IPS-20b (cell line): ENCODE results near the gene PRELID1.

Experiments used
- H3K27ac ChIP-seq: one replicate; pipeline ENCODE4 v1.5.1; 2013; ENCODE audit warnings: low read length
- H3K27me3 ChIP-seq: 2 replicates; pipeline ENCODE4 v1.6.1; 2013; ENCODE audit warnings: mild to moderate bottlenecking, low read length, inconsistent platforms; ENCODE audit not compliant: insufficient read depth
- H3K36me3 ChIP-seq: 2 replicates; pipeline ENCODE4 v1.6.1; 2013; ENCODE audit warnings: low read depth, mild to moderate bottlenecking, inconsistent platforms, low read length, moderate library complexity; ENCODE audit not compliant: insufficient read depth
- H3K4me1 ChIP-seq: 2 replicates; pipeline ENCODE4 v1.6.1; 2013; ENCODE audit warnings: mild to moderate bottlenecking, control low read depth, inconsistent platforms, low read length, moderate library complexity; ENCODE audit not compliant: insufficient read depth
- H3K4me3 ChIP-seq: 2 replicates; pipeline ENCODE4 v1.5.1; 2013; ENCODE audit warnings: mild to moderate bottlenecking, low read length, inconsistent platforms
- H3K9ac ChIP-seq: 2 replicates; pipeline ENCODE4 v1.6.1; 2013; ENCODE audit warnings: low read depth, mild to moderate bottlenecking, inconsistent platforms, low read length, moderate library complexity
- H3K9me3 ChIP-seq: 2 replicates; pipeline ENCODE4 v1.6.1; 2013; ENCODE audit warnings: mild to moderate bottlenecking, low read depth, low read length, inconsistent platforms; ENCODE audit not compliant: insufficient read depth

The PRELID1 gene

DNA sequence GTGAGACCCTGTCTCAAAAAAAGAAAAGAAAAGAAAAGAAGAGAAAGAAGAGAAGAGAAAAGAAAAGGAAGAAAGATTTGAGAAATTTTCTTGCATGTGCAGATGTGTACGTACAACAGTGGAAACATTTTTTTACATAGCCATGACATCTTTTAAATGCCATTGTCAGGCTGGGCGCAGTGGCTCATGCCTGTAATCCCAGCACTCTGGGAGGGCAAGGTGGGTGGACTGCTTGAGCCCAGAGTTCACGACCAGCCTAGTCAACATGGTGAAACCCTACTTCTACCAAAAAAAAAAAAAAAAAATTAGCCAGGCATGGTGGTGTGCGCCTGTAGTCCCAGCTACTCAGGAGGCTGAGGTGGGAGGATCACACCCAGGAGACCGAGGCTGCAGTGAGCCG is 41.3 kb downstream of the PRELID1 start:
- H3K36me3 ChIP-seq: peaks cover 35% of the 10 kb centered on the region
- no peaks in the 10 kb centered on the region; the same call in 1 of the 2 replicates for H3K4me1 ChIP-seq
- no peaks in the 10 kb centered on the region for H3K27me3 ChIP-seq
- H3K9ac ChIP-seq: no peak overlapping the region
- no peaks in the 10 kb centered on the region for H3K9me3 ChIP-seq
- no peak overlapping the region for H3K4me3 ChIP-seq
- no peak overlapping the region for H3K27ac ChIP-seq

DNA sequence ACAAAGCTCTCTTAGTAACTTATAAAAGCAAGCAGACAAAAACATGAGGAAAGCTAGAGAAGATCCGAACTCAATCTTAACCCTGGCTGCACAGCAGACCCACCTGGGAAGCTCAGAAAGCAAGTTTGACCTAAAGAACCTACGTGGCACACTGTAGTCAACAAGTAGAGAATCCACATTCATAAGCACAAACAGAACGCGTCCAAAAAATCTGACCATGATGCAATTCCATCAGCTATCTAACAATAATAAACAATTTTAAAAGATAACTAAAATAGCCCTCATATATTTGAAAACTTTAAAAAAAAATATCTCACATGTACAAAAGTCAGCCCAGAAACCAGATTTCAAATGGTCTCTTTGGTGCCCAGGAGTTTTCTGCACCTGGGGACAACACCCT is 43.2 kb downstream of the PRELID1 start:
- H3K9ac ChIP-seq: no peak overlapping the region
- no peaks in the 10 kb centered on the region for H3K9me3 ChIP-seq
- H3K4me1 ChIP-seq: peaks cover 7% of the 10 kb centered on the region
- H3K27me3 ChIP-seq: no peaks in the 10 kb centered on the region
- no peak overlapping the region for H3K27ac ChIP-seq
- H3K4me3 ChIP-seq: no peak overlapping the region
- H3K36me3 ChIP-seq: peaks cover 28% of the 10 kb centered on the region; the same call in 1 of the 2 replicates

DNA sequence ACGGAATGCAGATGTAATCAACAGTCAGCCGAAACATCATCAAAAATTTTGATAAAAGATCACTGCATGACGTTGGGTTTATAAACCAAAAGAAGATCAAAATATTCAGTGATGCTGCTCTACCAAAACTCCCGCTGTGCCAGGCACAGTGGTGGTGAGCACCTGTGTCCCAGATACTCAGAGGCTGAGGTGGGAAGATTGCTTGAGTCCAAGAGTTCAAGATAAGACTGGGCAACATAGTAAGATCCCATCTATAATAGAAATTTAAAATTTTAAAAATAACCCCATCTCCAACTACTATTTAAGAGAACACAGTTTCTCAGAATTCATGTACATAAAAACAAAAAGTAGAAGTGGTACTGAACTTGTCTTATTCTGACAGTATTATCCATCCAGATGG is 44.1 kb downstream of the PRELID1 start:
- no peak overlapping the region for H3K4me3 ChIP-seq
- H3K4me1 ChIP-seq: peaks cover 7% of the 10 kb centered on the region
- H3K36me3 ChIP-seq: peaks cover 25% of the 10 kb centered on the region; the same call in 1 of the 2 replicates
- no peaks in the 10 kb centered on the region for H3K27me3 ChIP-seq
- H3K27ac ChIP-seq: no peak overlapping the region
- no peaks in the 10 kb centered on the region for H3K9me3 ChIP-seq
- H3K9ac ChIP-seq: no peak overlapping the region

DNA sequence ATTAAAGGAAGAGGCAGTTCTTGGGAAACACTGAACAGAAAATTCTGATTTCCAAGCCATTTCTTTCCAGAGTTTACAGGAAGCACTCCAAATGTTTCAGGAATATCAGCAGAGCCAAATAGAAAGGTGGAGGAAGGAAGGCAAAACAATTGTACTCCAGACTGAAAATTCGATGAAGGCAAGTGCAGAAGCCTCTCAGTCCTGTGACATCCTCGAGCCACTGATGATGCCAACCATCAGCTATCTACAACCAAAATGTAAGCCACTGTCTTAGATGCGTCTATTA is 45.7 kb downstream of the PRELID1 start:
- Histone ChIP-seq H3K27me3 (peaks cover 2% of the 10 kb centered on the region; the same call in 1 of the 2 replicates), H3K27ac (no peak overlapping the region), H3K4me3 (no peak overlapping the region), H3K9ac (no peak overlapping the region), H3K36me3 (peaks cover 19% of the 10 kb centered on the region; the same call in 1 of the 2 replicates), H3K9me3 (no peaks in the 10 kb centered on the region), H3K4me1 (peaks cover 7% of the 10 kb centered on the region)

DNA sequence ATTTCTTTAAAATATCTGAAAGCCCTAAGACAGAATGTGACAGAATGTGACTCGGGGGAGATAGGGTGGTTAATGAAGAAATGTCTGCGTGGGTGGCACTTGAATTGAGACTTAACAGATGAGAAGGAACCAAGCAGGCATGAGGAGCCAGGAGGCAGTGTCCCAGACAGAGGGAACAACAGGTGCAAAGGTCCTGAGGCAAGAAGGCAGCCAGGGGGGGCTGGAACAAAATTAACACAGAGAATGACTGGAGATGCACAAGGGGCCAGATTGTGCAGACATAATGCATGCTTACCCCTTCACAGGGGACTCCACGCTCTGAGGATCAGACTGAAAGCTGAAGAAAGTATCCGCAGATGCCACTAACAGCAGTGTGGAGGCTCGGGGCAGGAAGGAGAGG is 46.2 kb downstream of the PRELID1 start:
- Histone ChIP-seq H3K9ac (no peak overlapping the region), H3K27ac (no peak overlapping the region), H3K36me3 (peaks cover 19% of the 10 kb centered on the region; the same call in 1 of the 2 replicates), H3K27me3 (peaks cover 2% of the 10 kb centered on the region), H3K4me3 (no peak overlapping the region; the same call in 1 of the 2 replicates), H3K9me3 (no peaks in the 10 kb centered on the region), H3K4me1 (peaks cover 7% of the 10 kb centered on the region)

DNA sequence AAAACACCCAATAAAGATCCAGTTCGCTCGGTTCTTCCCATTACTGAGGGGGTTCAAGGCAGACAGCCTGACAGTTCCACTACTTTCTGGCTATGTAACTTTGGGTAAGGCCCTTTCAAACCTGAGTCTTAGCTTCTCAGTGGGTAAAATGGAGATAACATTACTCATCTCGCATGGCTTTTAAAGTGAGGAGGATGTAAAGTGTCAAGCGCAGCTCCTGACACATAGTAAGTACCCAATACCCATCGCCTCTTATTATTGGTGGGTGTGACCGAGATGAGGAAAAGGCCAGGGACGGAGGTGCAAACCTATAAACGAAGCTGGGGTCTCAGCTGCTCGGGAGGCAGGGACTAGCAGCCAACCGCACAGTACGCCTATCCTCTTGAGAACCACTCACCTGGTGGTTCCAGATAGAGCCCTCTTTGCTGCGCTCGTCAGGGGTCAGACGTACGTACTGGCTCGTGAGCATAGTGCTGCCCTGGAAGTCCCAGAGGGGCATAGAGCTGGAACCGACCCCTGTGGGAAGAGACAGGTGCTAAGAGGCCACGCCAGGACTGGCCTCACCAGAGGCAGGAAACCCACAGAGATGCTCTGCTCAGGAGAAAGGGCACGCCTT is 47.3 kb downstream of the PRELID1 start:
- H3K27me3 ChIP-seq: peaks cover 6% of the 10 kb centered on the region
- H3K36me3 ChIP-seq: peaks cover 19% of the 10 kb centered on the region; the same call in 1 of the 2 replicates
- H3K4me1 ChIP-seq: peaks cover 7% of the 10 kb centered on the region
- peak overlapping the region; percentile 99 for H3K4me3 ChIP-seq
- H3K27ac ChIP-seq: peak overlapping the region; percentile 89
- H3K9ac ChIP-seq: peak overlapping the region; percentile 96
- H3K9me3 ChIP-seq: no peaks in the 10 kb centered on the region

DNA sequence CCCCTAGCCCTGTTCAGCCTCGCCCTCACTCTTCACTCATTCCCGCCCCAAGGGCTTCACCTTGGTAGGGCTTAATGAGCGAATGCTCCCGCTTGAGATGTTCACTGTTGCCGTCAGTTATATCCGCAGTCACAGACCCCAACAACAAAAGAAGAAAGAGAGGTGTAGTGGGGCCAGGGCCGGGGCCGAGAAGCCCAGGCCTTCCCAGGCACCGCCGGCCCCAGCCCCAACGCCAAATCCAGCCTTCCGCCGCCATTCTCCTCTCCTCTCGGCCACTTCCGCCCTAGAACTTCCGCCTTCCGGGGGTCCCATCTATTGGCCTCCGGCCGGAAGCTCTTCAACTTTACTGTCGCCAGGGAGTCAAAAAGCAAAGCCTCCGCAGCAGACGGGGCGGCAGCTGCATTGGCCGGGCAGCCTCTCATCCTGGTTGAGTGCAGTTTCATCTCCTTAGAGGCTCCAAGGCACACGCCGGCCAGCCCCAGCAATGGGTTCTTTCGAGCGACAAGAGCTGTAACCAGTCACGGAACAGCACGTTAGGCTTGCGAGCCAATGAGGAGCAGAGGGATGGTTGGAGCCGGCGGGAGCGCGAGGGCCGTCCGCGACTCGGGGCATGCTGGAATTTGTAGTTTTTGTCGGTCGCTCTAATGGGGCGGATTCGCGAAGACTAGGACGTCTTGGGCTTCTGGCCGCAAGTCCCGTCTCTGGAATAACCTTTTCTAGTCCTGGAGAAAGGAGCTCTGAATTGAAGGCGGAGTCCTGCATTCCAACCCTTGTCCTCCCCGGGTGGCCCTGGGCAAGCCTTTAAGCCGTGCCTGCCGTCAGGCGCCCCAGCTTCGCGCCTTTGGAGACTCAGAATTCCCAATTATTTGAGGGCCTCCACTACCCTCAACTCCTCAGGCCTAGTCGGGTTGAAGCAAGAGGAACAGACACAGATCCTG is 48.1 kb downstream of the PRELID1 start, which contains the start of gene LMAN2:
LMAN2 (minus strand) TSS at position 277 of the 938 bp plus-strand sequence; CDS start at position 256, 21 bp downstream.
- H3K27me3 ChIP-seq: peaks cover 11% of the 10 kb centered on the region
- peak within 1 kb of the TSS; percentile 89 for H3K27ac ChIP-seq
- peaks cover 7% of the 10 kb centered on the region for H3K4me1 ChIP-seq

DNA sequence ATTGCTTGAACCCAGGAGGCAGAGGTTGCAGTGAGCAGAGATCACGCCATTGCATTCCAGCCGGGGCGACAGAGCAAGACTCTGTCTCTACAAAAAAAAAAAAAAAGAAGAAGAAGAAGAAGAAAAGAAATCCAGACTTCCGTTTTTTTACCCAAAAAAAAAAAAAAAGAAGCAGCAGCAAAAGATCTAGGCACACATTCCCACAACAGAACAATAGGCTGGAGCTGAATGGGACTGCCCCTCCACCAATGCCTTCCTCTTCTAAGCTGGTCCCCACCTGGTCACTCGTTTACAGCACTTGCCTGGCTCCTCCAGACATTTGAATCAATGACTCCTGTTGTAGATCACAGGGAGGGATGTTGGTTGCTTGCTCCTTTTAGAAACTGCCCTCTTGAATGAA is 49.5 kb downstream of the PRELID1 start:
- H3K27ac ChIP-seq: no peak overlapping the region
- H3K9me3 ChIP-seq: no peaks in the 10 kb centered on the region
- peaks cover 7% of the 10 kb centered on the region for H3K4me1 ChIP-seq
- H3K4me3 ChIP-seq: no peak overlapping the region
- H3K36me3 ChIP-seq: 0 out of 2 replicates have a peak, but pooled peaks cover 4% of the 10 kb centered on the region
- H3K9ac ChIP-seq: no peak overlapping the region
- peaks cover 19% of the 10 kb centered on the region for H3K27me3 ChIP-seq

More for the DNA sequence above, 48.1 kb downstream of the PRELID1 start, which contains the start of gene LMAN2:
- peak within 1 kb of the TSS; percentile 99 for H3K4me3 ChIP-seq
- H3K9ac ChIP-seq: peak within 1 kb of the TSS; percentile 96
- no peaks in the 10 kb centered on the region for H3K9me3 ChIP-seq
- peaks cover 16% of the 10 kb centered on the region; the same call in 1 of the 2 replicates for H3K36me3 ChIP-seq

DNA sequence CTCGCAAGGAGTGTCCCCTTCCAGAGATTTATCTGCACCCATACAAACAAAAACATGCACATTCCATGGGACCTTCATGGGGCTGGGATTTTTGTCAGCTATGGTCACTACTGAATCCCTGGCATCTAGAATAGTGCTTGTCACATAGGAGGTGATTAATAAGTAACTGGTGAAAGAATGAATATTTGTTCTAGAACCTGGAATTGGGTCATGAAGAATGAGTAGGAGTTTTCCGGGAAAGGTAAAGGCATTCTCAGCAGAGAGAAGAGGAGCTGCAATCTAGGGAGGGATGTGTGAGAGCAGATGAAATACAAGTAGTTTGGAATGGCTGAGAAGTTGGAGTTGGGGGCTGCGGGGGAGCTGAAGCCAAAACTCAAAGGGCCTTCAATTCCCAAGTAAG is 50.7 kb downstream of the PRELID1 start:
- H3K27me3 ChIP-seq: peaks cover 19% of the 10 kb centered on the region
- no peaks in the 10 kb centered on the region for H3K9me3 ChIP-seq
- H3K27ac ChIP-seq: no peak overlapping the region
- H3K4me3 ChIP-seq: no peak overlapping the region
- no peak overlapping the region for H3K9ac ChIP-seq
- 0 out of 2 replicates have a peak, but pooled peaks cover 4% of the 10 kb centered on the region for H3K36me3 ChIP-seq
- peaks cover 7% of the 10 kb centered on the region for H3K4me1 ChIP-seq

DNA sequence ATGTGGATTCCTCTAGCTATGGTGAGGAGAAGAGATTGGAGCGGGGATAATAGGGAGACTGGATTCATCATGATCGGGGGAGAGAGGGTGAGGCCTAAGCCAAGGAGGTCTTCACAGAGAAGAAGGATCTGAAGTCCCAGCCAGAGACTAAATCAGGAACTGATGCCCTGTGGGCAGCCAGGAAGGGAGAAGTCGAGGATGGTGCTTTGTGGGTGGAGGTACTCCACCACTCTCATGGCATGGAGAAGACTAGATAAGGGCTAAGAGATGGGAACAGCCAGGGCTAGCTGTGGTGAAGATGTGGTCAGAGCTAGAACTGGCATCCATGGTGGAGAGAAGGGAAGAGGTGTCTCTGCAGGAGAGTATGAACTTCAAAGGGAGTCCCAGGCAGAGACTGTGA is 51.1 kb downstream of the PRELID1 start:
- H3K9me3 ChIP-seq: no peaks in the 10 kb centered on the region
- peaks cover 19% of the 10 kb centered on the region for H3K27me3 ChIP-seq
- H3K4me3 ChIP-seq: no peak overlapping the region
- H3K9ac ChIP-seq: no peak overlapping the region
- no peak overlapping the region for H3K27ac ChIP-seq
- peaks cover 7% of the 10 kb centered on the region for H3K4me1 ChIP-seq
- H3K36me3 ChIP-seq: 0 out of 2 replicates have a peak, but pooled peaks cover under 1% of the 10 kb centered on the region

DNA sequence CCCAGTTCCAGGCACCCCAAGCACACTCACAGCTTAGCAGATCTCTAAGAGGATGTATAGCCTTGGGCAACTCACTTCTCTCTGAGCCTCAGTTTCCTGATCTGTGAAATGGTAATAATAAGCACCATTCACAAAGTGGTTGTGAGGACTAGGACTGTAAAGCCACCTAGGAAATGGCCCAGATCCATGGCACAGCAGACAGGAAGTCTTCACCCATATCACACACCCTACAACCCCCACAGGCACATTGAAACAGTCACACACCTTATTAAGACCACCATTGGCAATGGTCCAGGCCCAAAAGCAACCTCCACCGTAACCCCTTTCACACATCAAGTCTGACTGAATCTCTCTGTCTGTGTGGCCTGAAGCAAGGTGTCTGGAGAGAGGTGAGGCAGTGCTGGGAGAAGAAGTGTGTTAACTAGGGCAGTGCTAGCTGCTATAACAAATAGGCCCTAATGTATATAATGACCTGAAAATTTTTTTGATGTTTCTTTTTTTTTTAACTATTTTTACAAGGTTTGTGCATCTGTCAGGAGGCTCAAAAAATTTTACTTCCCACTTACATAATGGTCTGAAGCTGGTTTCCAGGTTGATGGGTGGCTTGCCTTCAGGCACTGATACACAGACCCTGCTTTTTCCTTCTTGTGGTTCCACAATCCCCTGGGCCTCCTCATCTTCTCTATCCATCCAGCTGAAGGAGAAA is 51.7 kb downstream of the PRELID1 start:
- peaks cover 4% of the 10 kb centered on the region for H3K4me1 ChIP-seq
- H3K4me3 ChIP-seq: no peak overlapping the region
- no peak overlapping the region for H3K27ac ChIP-seq
- no peaks in the 10 kb centered on the region for H3K36me3 ChIP-seq
- no peaks in the 10 kb centered on the region for H3K9me3 ChIP-seq
- no peak overlapping the region for H3K9ac ChIP-seq
- peaks cover 19% of the 10 kb centered on the region for H3K27me3 ChIP-seq
